HepG2 (cell line): ENCODE data around the gene FKBP10. TPM values are rescaled to one million over a fixed set of nuclear protein-coding genes. Genes with fewer than 3 reads are reported as not detected.
A peak's percentile ranks its signal among the peaks of the same experiment; 100 is the strongest.

Experiments used
- CENPT ChIP-seq: sonication (generic); formaldehyde crosslinking; IDR thresholded peaks from 2 replicates; pipeline ENCODE4 v1.8.0; 2022; ENCODE audit warnings: low read depth, mild to moderate bottlenecking, moderate library complexity, missing genetic modification reagents
- CREB1 ChIP-seq, 2 experiments: fragments of 450-650 bp in 1 of 2; IDR thresholded peaks; 2 replicates each; pipeline ENCODE4 v1.6.1; 2016 to 2017; ENCODE audit warnings: control low read depth in 1 of 2, mild to moderate bottlenecking in 1 of 2, missing compliant biosample characterization in 1 of 2, missing genetic modification characterization in 1 of 2
- EHMT2 ChIP-seq: fragments of 200-600 bp; sonication (generic); IDR thresholded peaks from 2 replicates; pipeline ENCODE4 v1.7.0; 2017; ENCODE audit warnings: antibody characterized with exemption, low read depth, low read length, borderline replicate concordance
- ELF4 ChIP-seq: sonication (generic); formaldehyde crosslinking; IDR thresholded peaks from 2 replicates; pipeline ENCODE4 v1.5.0; 2020; ENCODE audit warnings: missing genetic modification reagents, mild to moderate bottlenecking, moderate library complexity, borderline replicate concordance
- KAT2B ChIP-seq: fragments of 150-350 bp; IDR thresholded peaks from 2 replicates; pipeline ENCODE4 v1.6.1; 2014; ENCODE audit warnings: low read depth, low read length, borderline replicate concordance
- MAF1 ChIP-seq: sonication (generic); formaldehyde crosslinking; IDR thresholded peaks from 2 replicates; pipeline ENCODE4 v1.5.0; 2020; ENCODE audit warnings: missing genetic modification reagents, borderline replicate concordance
- MLLT10 ChIP-seq: sonication (generic); formaldehyde crosslinking; IDR thresholded peaks from 2 replicates; pipeline ENCODE4 v1.4.0; 2020; ENCODE audit warnings: missing genetic modification reagents
- NCOA1 ChIP-seq: sonication (generic); formaldehyde crosslinking; IDR thresholded peaks from 2 replicates; pipeline ENCODE4 v1.9.0; 2021; ENCODE audit warnings: missing genetic modification reagents
- NCOR1 ChIP-seq: fragments of 200-600 bp; sonication (generic); IDR thresholded peaks from 2 replicates; pipeline ENCODE4 v1.7.0; 2017; ENCODE audit warnings: antibody characterized with exemption, low read length, borderline replicate concordance
- PHF8 ChIP-seq: sonication (generic); formaldehyde crosslinking; IDR thresholded peaks from 2 replicates; pipeline ENCODE4 v1.5.0; 2020; ENCODE audit warnings: missing genetic modification reagents
- POGK ChIP-seq: sonication (generic); formaldehyde crosslinking; conservative IDR thresholded peaks from 2 replicates; pipeline ENCODE4 v1.8.0; 2022; ENCODE audit warnings: mild to moderate bottlenecking, moderate library complexity, missing genetic modification reagents
- REXO4 ChIP-seq: sonication (generic); formaldehyde crosslinking; IDR thresholded peaks from 2 replicates; pipeline ENCODE4 v1.8.0; 2022; ENCODE audit warnings: missing genetic modification reagents, mild to moderate bottlenecking, borderline replicate concordance
- SRF ChIP-seq: IDR thresholded peaks from 2 replicates; pipeline ENCODE4 v1.6.1; 2011; ENCODE audit warnings: mild to moderate bottlenecking, low read depth, low read length, moderate library complexity
- SYNCRIP ChIP-seq: fragments of 200-400 bp; formaldehyde crosslinking; IDR thresholded peaks from 2 replicates; pipeline ENCODE4 v1.6.1; 2018; ENCODE audit warnings: mild to moderate bottlenecking, low read depth, low read length; ENCODE audit not compliant: insufficient read depth
- TERF1 ChIP-seq: sonication (generic); formaldehyde crosslinking; IDR thresholded peaks from 2 replicates; pipeline ENCODE4 v1.8.0; 2022; ENCODE audit warnings: mild to moderate bottlenecking, missing genetic modification reagents, moderate library complexity
- THAP11 ChIP-seq: IDR thresholded peaks from 2 replicates; pipeline ENCODE4 v1.6.1; 2016; ENCODE audit warnings: missing biosample characterization, missing genetic modification reagents
- ZFP41 ChIP-seq: sonication (generic); formaldehyde crosslinking; IDR thresholded peaks from 2 replicates; pipeline ENCODE4 v1.4.0; 2020; ENCODE audit warnings: mild to moderate bottlenecking, missing genetic modification reagents, borderline replicate concordance
- ZNF101 ChIP-seq: sonication (generic); formaldehyde crosslinking; IDR thresholded peaks from 2 replicates; pipeline ENCODE4 v1.4.0; 2020; ENCODE audit warnings: mild to moderate bottlenecking, low read depth, missing genetic modification reagents, borderline replicate concordance
- ZNF143 ChIP-seq: sonication (generic); formaldehyde crosslinking; IDR thresholded peaks from 2 replicates; pipeline ENCODE4 v1.4.0; 2020; ENCODE audit warnings: missing genetic modification reagents
- ZNF207 ChIP-seq: fragments of 450-650 bp; IDR thresholded peaks from 2 replicates; pipeline ENCODE4 v1.6.1; 2016; ENCODE audit warnings: antibody characterized with exemption, borderline replicate concordance
- ZNF615 ChIP-seq: sonication (generic); formaldehyde crosslinking; IDR thresholded peaks from 2 replicates; pipeline ENCODE4 v1.5.0; 2020; ENCODE audit warnings: mild to moderate bottlenecking, missing genetic modification reagents, borderline replicate concordance
- ZNF749 ChIP-seq: sonication (generic); formaldehyde crosslinking; IDR thresholded peaks from 2 replicates; pipeline ENCODE4 v1.8.0; 2022; ENCODE audit warnings: mild to moderate bottlenecking, missing genetic modification reagents, moderate library complexity, borderline replicate concordance
- ZNF773 ChIP-seq: sonication (generic); formaldehyde crosslinking; IDR thresholded peaks from 2 replicates; pipeline ENCODE4 v1.4.0; 2020; ENCODE audit warnings: missing genetic modification reagents, borderline replicate concordance
- ZSCAN9 ChIP-seq: IDR thresholded peaks from 2 replicates; pipeline ENCODE4 v1.6.1; 2016; ENCODE audit warnings: borderline replicate concordance
- polyA plus RNA-seq, 8 experiments: library from polyadenylated mRNA; depleted of rRNA in 3 of 8; stranded (reverse) in 7 of 8; unstranded in 1 of 8; fragments of >200 nt; fragmentation: Illumina TruSeq in 4 of 8; extraction: Trizol in 4 of 8; gene quantifications; 2 replicates each; pipeline versions ENCODE4 v1.2.1 to v1.2.3, GENCODE V29; 2011 to 2016; ENCODE audit warnings: low read depth in 4 of 8, missing spikeins in 1 of 8, mixed read lengths in 1 of 8; ENCODE audit not compliant: insufficient read depth in 1 of 8
- total RNA-seq, 5 experiments: library from RNA; depleted of rRNA; stranded (reverse); fragments of >200 nt; fragmentation: Illumina TruSeq; extraction: Trizol; gene quantifications; 2 replicates each; pipeline ENCODE4 v1.2.3, GENCODE V29; 2016; ENCODE audit warnings: low read depth in 1 of 5
- TF ChIP-seq, protein P1 (sequence below): sonication (generic); formaldehyde crosslinking; IDR thresholded peaks from 2 replicates; pipeline ENCODE4 v1.8.1; 2022; ENCODE audit warnings: low read depth, mild to moderate bottlenecking, missing genetic modification reagents

Gene FKBP10
- total and polyA plus RNA-seq, 2 of the 13 experiments (the other 11 are each of a cell fraction or from before 2014, with no cell fraction given) = 149 to 573 TPM

- TF ChIP-seq EHMT2 = no peak
- TF ChIP-seq THAP11 (CRISPR knock-in tag) = peak; percentile 38
- TF ChIP-seq ZNF207 = no peak
- no peak for TF ChIP-seq MLLT10 (CRISPR knock-in tag)
- TF ChIP-seq CENPT = no peak
- no peak for TF ChIP-seq SRF
- TF ChIP-seq ZNF615 (CRISPR knock-in tag) = no peak
- TF ChIP-seq, protein P1, sequence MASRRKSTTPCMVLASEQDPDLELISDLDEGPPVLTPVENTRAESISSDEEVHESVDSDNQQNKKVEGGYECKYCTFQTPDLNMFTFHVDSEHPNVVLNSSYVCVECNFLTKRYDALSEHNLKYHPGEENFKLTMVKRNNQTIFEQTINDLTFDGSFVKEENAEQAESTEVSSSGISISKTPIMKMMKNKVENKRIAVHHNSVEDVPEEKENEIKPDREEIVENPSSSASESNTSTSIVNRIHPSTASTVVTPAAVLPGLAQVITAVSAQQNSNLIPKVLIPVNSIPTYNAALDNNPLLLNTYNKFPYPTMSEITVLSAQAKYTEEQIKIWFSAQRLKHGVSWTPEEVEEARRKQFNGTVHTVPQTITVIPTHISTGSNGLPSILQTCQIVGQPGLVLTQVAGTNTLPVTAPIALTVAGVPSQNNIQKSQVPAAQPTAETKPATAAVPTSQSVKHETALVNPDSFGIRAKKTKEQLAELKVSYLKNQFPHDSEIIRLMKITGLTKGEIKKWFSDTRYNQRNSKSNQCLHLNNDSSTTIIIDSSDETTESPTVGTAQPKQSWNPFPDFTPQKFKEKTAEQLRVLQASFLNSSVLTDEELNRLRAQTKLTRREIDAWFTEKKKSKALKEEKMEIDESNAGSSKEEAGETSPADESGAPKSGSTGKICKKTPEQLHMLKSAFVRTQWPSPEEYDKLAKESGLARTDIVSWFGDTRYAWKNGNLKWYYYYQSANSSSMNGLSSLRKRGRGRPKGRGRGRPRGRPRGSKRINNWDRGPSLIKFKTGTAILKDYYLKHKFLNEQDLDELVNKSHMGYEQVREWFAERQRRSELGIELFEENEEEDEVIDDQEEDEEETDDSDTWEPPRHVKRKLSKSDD (CRISPR knock-in tag) = no peak
- TF ChIP-seq REXO4 (CRISPR knock-in tag) = no peak
- no peak for TF ChIP-seq ZNF749 (CRISPR knock-in tag)
- peak; percentile 80 for TF ChIP-seq CREB1 (IDR thresholded peaks at IDR 0.05)
- TF ChIP-seq CREB1 (CRISPR knock-in tag; IDR thresholded peaks at IDR 0.05) = peak; percentile 86; the same call in 1 of the 2 replicates
- TF ChIP-seq ELF4 = no peak
- no peak for TF ChIP-seq ZNF773 (CRISPR knock-in tag)
- TF ChIP-seq ZFP41 (CRISPR knock-in tag) = no peak
- TF ChIP-seq KAT2B = no peak
- peak; percentile 64 for TF ChIP-seq PHF8 (CRISPR knock-in tag)
- TF ChIP-seq NCOR1 = no peak
- no peak for TF ChIP-seq ZNF101 (CRISPR knock-in tag)
- TF ChIP-seq NCOA1 (CRISPR knock-in tag) = no peak; the same call in 1 of the 2 replicates
- no peak for TF ChIP-seq MAF1 (CRISPR knock-in tag)
- TF ChIP-seq TERF1 (CRISPR knock-in tag) = no peak
- no peak for TF ChIP-seq SYNCRIP
- TF ChIP-seq ZSCAN9 (CRISPR knock-in tag) = 0 out of 2 replicates have a peak, but pooled peaks have one; percentile 44
- peak; percentile 97 for TF ChIP-seq POGK (CRISPR knock-in tag)
- 0 out of 2 replicates have a peak, but pooled peaks have one; percentile 12 for TF ChIP-seq ZNF143 (CRISPR knock-in tag)
These were observed 26.4 kb upstream of the FKBP10 start, which contains the start of gene JUP (continued) for GRCh38 chr17:41786227-41787020.
